A549 (cell line): ENCODE data around the gene ELL2. TPM values are rescaled to one million over a fixed set of nuclear protein-coding genes. Genes with fewer than 3 reads are reported as not detected.

Experiments
- ATAC-seq, 2 experiments: fragments of 200-7000 bp in 1 of 2; fragments of >200 bp in 1 of 2; cut with Nextera tagmentation in 1 of 2; cut with Tn5 transposase in 1 of 2; 3 replicates each; pipeline versions ENCODE4 v1.8.0 to v1.9.1; 2018 to 2020; ENCODE audit warnings: mild to moderate bottlenecking in 1 of 2, moderate library complexity in 1 of 2
- CTCF ChIA-PET: fragments of 300-600 bp; sonication (Branson Sonifier 250); formaldehyde crosslinking; extraction: SDS; loops from one replicate; lab custom pipeline; 2021; ENCODE audit warnings: antibody characterized with exemption, inconsistent platforms; lab: Yijun Ruan, JAX
- POLR2A ChIA-PET: fragments of 350-600 bp; formaldehyde crosslinking; extraction: SDS; loops from one replicate; lab custom pipeline; 2021; ENCODE audit warnings: antibody characterized with exemption, inconsistent platforms; lab: Yijun Ruan, JAX
- DNase-seq, 2 experiments: peaks; one replicate each; pipeline versions ENCODE4 v3.0.0 to v3.0.0-alpha.2; 2011 to 2016; ENCODE audit warnings: low read depth in 1 of 2, low spot score in 1 of 2
- FAIRE-seq: peaks from 2 replicates; lab custom pipeline; 2011; peaks lifted over from hg19 to GRCh38; lab: Jason Lieb, UNC
- H3K27ac ChIP-seq, 2 experiments: fragments of >200 bp; sonication (Bioruptor Twin); formaldehyde crosslinking; 3 replicates each; pipeline ENCODE4 v1.5.1; 2016 to 2017
- H3K4me1 ChIP-seq: fragments of >200 bp; sonication (Bioruptor Twin); formaldehyde crosslinking; 3 replicates; pipeline ENCODE4 v1.6.1; 2016
- H3K4me2 ChIP-seq: fragments of >200 bp; sonication (Bioruptor Twin); formaldehyde crosslinking; 3 replicates; pipeline ENCODE4 v1.6.1; 2016
- H3K4me3 ChIP-seq: fragments of >200 bp; sonication (Bioruptor Twin); formaldehyde crosslinking; 3 replicates; pipeline ENCODE4 v1.5.1; 2016
- H3K9me3 ChIP-seq: fragments of >200 bp; sonication (Bioruptor Twin); formaldehyde crosslinking; 3 replicates; pipeline ENCODE4 v1.6.1; 2016
- BHLHE40 ChIP-seq: IDR thresholded peaks from 2 replicates; pipeline ENCODE4 v1.6.1; 2012; ENCODE audit warnings: low read depth, low read length, inconsistent platforms
- CBX8 ChIP-seq: fragments of 200-600 bp; sonication (generic); IDR thresholded peaks from 2 replicates; pipeline ENCODE4 v1.6.1; 2016
- CHD2 ChIP-seq: fragments of 150-350 bp; IDR thresholded peaks from 2 replicates; pipeline ENCODE4 v1.6.1; 2014; ENCODE audit warnings: low read length; ENCODE audit not compliant: partially characterized antibody
- CHD4 ChIP-seq: fragments of 200-600 bp; sonication (generic); IDR thresholded peaks from 2 replicates; pipeline ENCODE4 v1.6.1; 2016; ENCODE audit warnings: antibody characterized with exemption, mild to moderate bottlenecking, borderline replicate concordance
- ELK1 ChIP-seq: fragments of 150-350 bp; IDR thresholded peaks from 2 replicates; pipeline ENCODE4 v1.6.1; 2014; ENCODE audit warnings: low read depth, mild to moderate bottlenecking, low read length
- EP300 ChIP-seq, 2 experiments: fragments of >200 bp; sonication (Bioruptor Twin); formaldehyde crosslinking; IDR thresholded peaks; 2 replicates in 1 of 2; 3 replicates in 1 of 2; pipeline ENCODE4 v1.6.1; 2016 to 2017
- HDAC2 ChIP-seq: fragments of 200-600 bp; sonication (generic); IDR thresholded peaks from 2 replicates; pipeline ENCODE4 v1.6.1; 2016
- HEYL ChIP-seq: fragments of 250-450 bp; sonication (Bioruptor Pico); IDR thresholded peaks from 2 replicates; pipeline ENCODE4 v1.8.0; 2021; ENCODE audit warnings: mild to moderate bottlenecking, moderate library complexity
- HMGXB4 ChIP-seq: fragments of 250-450 bp; sonication (Bioruptor Pico); IDR thresholded peaks from 2 replicates; pipeline ENCODE4 v1.5.0; 2021; ENCODE audit warnings: mild to moderate bottlenecking, moderate library complexity, borderline replicate concordance
- HOXB13 ChIP-seq: fragments of 250-450 bp; sonication (Bioruptor Pico); IDR thresholded peaks from 2 replicates; pipeline ENCODE4 v1.5.0; 2020; ENCODE audit warnings: low read depth, mild to moderate bottlenecking, moderate library complexity
- HOXB5 ChIP-seq: fragments of 250-450 bp; sonication (Bioruptor Pico); IDR thresholded peaks from 2 replicates; pipeline ENCODE4 v1.5.0; 2020; ENCODE audit warnings: mild to moderate bottlenecking, moderate library complexity
- KDM1A ChIP-seq: fragments of 200-600 bp; sonication (generic); IDR thresholded peaks from 2 replicates; pipeline ENCODE4 v1.6.1; 2016; ENCODE audit warnings: low read depth, mild to moderate bottlenecking
- MAFK ChIP-seq: fragments of 450-650 bp; IDR thresholded peaks from 2 replicates; pipeline ENCODE4 v1.6.1; 2014; ENCODE audit not compliant: partially characterized antibody
- MAZ ChIP-seq: fragments of 150-350 bp; IDR thresholded peaks from 2 replicates; pipeline ENCODE4 v1.6.1; 2014; ENCODE audit warnings: antibody characterized with exemption, low read depth, low read length, borderline replicate concordance
- MYC ChIP-seq: IDR thresholded peaks from 2 replicates; pipeline ENCODE4 v1.6.1; 2012; ENCODE audit warnings: mild to moderate bottlenecking, inconsistent platforms, low read length, improper control_type of control experiment, borderline replicate concordance
- NFE2L2 ChIP-seq: fragments of 150-350 bp; conservative IDR thresholded peaks from 2 replicates; pipeline ENCODE4 v1.6.1; 2014; ENCODE audit warnings: low read length
- PBX3 ChIP-seq: IDR thresholded peaks from 2 replicates; pipeline ENCODE4 v1.6.1; 2012
- POLR2AphosphoS2 ChIP-seq: conservative IDR thresholded peaks from 2 replicates; pipeline ENCODE4 v1.6.1; 2012; ENCODE audit warnings: low read length, improper control_type of control experiment, inconsistent platforms
- RFX5 ChIP-seq: fragments of 450-650 bp; IDR thresholded peaks from 2 replicates; pipeline ENCODE4 v1.7.1; 2014; ENCODE audit warnings: antibody characterized with exemption, mild to moderate bottlenecking, moderate library complexity
- SMC3 ChIP-seq: fragments of >200 bp; sonication (Bioruptor Twin); formaldehyde crosslinking; IDR thresholded peaks from 3 replicates; pipeline ENCODE4 v1.6.1; 2018; ENCODE audit warnings: inconsistent platforms
- TP53 ChIP-seq: fragments of 250-450 bp; sonication (Bioruptor Pico); IDR thresholded peaks from 2 replicates; pipeline ENCODE4 v1.5.0; 2021; ENCODE audit warnings: mild to moderate bottlenecking, moderate library complexity
- ZNF302 ChIP-seq: fragments of 250-450 bp; sonication (Bioruptor Pico); IDR thresholded peaks from 2 replicates; pipeline ENCODE4 v1.9.0; 2021; ENCODE audit warnings: inconsistent platforms, mild to moderate bottlenecking, moderate library complexity
- ZSCAN20 ChIP-seq: fragments of 250-450 bp; sonication (Bioruptor Pico); IDR thresholded peaks from 2 replicates; pipeline ENCODE4 v1.8.0; 2022; ENCODE audit warnings: mild to moderate bottlenecking, moderate library complexity
- WGBS: methylation state at CpG from one replicate; pipeline ENCODE4 v1.1.6; 2017; ENCODE audit errors: missing lambda C conversion rate; 5-methylcytosine and 5-hydroxymethylcytosine counted together
- polyA plus RNA-seq, 4 experiments: library from polyadenylated mRNA; depleted of rRNA in 3 of 4; stranded (reverse); fragments of >200 nt; fragmentation: RNase III in 1 of 4; extraction: RNeasy Plus Mini Kit Qiagen cat#74134 plus additional on column Dnase treatment in 1 of 4; gene quantifications; 2 replicates in 3 of 4; 3 replicates in 1 of 4; pipeline ENCODE4 v1.2.3, GENCODE V29; 2011 to 2017
- TF ChIP-seq, protein P1 (sequence below): fragments of 200-600 bp; sonication (generic); IDR thresholded peaks from 2 replicates; pipeline ENCODE4 v1.6.1; 2016; ENCODE audit warnings: antibody characterized with exemption, mild to moderate bottlenecking, moderate library complexity

ELL2 gene
- polyA plus RNA-seq, 2 of the 4 experiments (the other 2 are of a cell fraction): 11.8 to 24.2 TPM

GRCh38 chr5:95873351-95873750 lies 88.3 kb downstream of the ELL2 start:
- Histone ChIP-seq H3K4me1 (peaks cover 11% of the 10 kb centered on the region), H3K4me2 (no peak overlapping the region), H3K4me3 (no peak overlapping the region), H3K27ac (no peak overlapping the region), H3K9me3 (no peaks in the 10 kb centered on the region)
- POLR2A ChIA-PET: no interaction called here
- ATAC-seq (no peak), DNase-seq (no peak), FAIRE-seq (no peak)
- TF ChIP-seq KDM1A: no peak
- TF ChIP-seq ELK1: no peak
- no peak for TF ChIP-seq POLR2AphosphoS2
- TF ChIP-seq MAFK: no peak
- TF ChIP-seq HDAC2: no peak
- no peak for TF ChIP-seq PBX3
- no peak for TF ChIP-seq CHD4
- 93% methylated on average over 4 of the region's 4 CpGs for WGBS
- CTCF ChIA-PET: interaction anchor here (1.2 to 1.8 kb wide), 3 partner anchors 12 to 21 kb away, joined by 3 read pairs; no protein-coding TSS in a partner anchor

DNA sequence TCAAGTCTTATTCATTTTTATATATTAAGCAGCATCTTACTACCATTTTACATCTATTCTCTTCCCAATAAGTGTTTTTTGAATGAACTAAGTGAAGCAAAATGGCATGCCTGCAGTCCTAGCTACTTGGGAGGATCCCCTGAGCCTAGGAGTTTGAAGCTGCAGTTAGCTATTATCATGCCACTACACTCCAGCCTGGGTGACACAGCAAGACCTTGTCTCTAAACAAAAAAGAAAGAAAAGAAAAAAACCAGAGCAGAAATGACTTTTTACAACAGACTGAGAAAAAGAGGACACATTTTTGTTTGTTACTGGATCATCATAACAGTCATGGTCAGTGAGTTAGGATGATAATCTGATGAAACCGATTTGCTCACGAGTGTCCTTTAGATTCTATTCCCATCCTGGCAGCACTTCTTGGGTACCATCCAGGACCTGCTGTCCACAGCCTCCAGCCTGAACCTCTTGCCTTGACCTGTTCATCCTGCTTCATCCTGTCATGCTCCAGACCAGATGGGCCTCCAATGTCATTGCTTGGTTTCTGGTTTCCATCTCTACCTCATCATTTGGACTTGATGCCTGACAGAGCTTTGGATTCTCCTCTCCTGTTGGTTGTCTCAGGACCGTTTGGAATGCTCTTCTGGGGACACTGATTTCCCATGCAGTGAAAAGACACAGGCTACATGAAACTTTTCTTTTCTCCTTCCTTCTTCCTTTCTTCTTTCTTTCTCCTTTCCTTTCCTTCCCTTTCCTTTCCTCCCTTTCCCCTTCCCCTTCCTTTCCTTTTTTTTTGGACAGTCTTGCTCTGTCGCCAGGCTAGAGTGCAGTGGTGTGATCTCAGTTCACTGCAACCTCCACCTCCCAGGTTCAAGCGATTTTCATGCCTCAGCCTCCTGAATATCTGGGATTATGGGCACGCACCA lies 89.0 kb downstream of the ELL2 start:
- 65% methylated on average over 6 of the region's 6 CpGs for WGBS
- Histone ChIP-seq H3K4me2 (no peak overlapping the region), H3K9me3 (no peaks in the 10 kb centered on the region), H3K4me3 (no peak overlapping the region), H3K27ac (no peak overlapping the region), H3K4me1 (peaks cover 11% of the 10 kb centered on the region)
- FAIRE-seq (no peak), DNase-seq (no peak), ATAC-seq (no peak)
- TF ChIP-seq, protein P1, sequence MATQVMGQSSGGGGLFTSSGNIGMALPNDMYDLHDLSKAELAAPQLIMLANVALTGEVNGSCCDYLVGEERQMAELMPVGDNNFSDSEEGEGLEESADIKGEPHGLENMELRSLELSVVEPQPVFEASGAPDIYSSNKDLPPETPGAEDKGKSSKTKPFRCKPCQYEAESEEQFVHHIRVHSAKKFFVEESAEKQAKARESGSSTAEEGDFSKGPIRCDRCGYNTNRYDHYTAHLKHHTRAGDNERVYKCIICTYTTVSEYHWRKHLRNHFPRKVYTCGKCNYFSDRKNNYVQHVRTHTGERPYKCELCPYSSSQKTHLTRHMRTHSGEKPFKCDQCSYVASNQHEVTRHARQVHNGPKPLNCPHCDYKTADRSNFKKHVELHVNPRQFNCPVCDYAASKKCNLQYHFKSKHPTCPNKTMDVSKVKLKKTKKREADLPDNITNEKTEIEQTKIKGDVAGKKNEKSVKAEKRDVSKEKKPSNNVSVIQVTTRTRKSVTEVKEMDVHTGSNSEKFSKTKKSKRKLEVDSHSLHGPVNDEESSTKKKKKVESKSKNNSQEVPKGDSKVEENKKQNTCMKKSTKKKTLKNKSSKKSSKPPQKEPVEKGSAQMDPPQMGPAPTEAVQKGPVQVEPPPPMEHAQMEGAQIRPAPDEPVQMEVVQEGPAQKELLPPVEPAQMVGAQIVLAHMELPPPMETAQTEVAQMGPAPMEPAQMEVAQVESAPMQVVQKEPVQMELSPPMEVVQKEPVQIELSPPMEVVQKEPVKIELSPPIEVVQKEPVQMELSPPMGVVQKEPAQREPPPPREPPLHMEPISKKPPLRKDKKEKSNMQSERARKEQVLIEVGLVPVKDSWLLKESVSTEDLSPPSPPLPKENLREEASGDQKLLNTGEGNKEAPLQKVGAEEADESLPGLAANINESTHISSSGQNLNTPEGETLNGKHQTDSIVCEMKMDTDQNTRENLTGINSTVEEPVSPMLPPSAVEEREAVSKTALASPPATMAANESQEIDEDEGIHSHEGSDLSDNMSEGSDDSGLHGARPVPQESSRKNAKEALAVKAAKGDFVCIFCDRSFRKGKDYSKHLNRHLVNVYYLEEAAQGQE: no peak
- no peak for TF ChIP-seq ZSCAN20
- no peak for TF ChIP-seq HOXB5 (CRISPR knock-in tag)
- TF ChIP-seq MAZ: no peak
- TF ChIP-seq TP53 (CRISPR knock-in tag): no peak
- ChIA-PET POLR2A (no interaction called here), CTCF (interaction anchor here (0.6 to 1.8 kb wide), 7 partner anchors 14 to 223 kb away, joined by 3 to 4 read pairs (median 3); no protein-coding TSS in a partner anchor)

GRCh38 chr5:95871146-95871806 lies 90.4 kb downstream of the ELL2 start:
- FAIRE-seq (no peak), ATAC-seq (no peak), DNase-seq (no peak)
- Histone ChIP-seq H3K4me3 (no peak overlapping the region), H3K4me1 (peaks cover 11% of the 10 kb centered on the region), H3K9me3 (no peaks in the 10 kb centered on the region), H3K27ac (peak overlapping the region in 1 of 2 experiments; percentile 64; a peak in 1 of 6 replicates), H3K4me2 (no peak overlapping the region)
- POLR2A ChIA-PET: no interaction called here
- 93% methylated on average over 9 of the region's 9 CpGs for whole genome bisulfite sequencing
- CTCF ChIA-PET: interaction anchor here (0.6 to 1.6 kb wide), 7 partner anchors 12 to 466 kb away, joined by 3 to 5 read pairs (median 3); no protein-coding TSS in a partner anchor
- no peak for TF ChIP-seq HEYL (CRISPR knock-in tag)
- TF ChIP-seq SMC3: no peak
- TF ChIP-seq NFE2L2: no peak
- TF ChIP-seq ZNF302 (CRISPR knock-in tag): no peak
- TF ChIP-seq BHLHE40: no peak
- no peak for TF ChIP-seq CHD2
- TF ChIP-seq MAZ: no peak
- TF ChIP-seq POLR2AphosphoS2: no peak
- no peak for TF ChIP-seq RFX5
- TF ChIP-seq MYC: no peak
- TF ChIP-seq EP300 (IDR thresholded peaks at IDR 0.05): no peak
- TF ChIP-seq HMGXB4 (CRISPR knock-in tag): no peak
- TF ChIP-seq HOXB13 (CRISPR knock-in tag): no peak
- no peak for TF ChIP-seq HDAC2
- TF ChIP-seq CBX8: no peak
